ENCODE measurements around the gene EPS8.

DNA sequence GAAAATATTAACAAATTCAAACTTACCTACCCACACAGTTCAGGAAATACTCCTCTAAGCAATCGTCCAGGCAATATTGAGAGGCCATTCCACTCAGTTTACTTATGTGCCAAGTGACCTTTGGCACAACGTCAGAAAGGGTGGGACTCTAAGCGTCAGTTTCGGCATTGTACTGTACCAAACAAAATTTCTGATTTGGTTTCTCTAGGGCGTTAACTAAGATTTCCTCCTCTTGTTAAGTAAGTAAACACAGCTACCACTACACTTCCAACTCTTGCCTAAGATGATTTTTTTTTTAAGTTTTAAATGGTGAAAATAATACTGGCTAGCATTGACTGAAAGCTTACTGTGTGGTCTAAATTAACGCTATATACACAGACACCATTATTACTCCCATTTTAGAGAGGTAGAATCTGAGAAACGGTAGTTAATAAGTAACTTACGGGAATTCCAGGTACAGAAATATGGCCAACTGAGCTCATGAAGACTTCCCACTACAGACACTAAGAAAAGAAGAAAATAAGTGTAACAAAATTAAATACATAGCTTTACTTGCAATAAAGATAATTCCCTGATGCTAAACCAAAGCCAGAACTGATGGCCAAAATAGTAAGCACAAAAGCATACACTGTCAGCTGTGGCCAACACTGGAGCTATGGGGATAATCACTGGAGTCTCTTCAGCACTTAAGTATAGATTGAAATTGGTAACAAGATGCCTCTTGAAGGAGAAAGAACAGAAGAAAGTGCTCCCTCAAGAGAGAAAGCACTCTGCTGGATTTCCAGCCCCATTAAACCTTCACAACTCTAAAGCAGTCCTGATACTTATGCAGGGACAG, 76.1 kb downstream of the EPS8 start:
- TF ChIP-seq, protein P1, sequence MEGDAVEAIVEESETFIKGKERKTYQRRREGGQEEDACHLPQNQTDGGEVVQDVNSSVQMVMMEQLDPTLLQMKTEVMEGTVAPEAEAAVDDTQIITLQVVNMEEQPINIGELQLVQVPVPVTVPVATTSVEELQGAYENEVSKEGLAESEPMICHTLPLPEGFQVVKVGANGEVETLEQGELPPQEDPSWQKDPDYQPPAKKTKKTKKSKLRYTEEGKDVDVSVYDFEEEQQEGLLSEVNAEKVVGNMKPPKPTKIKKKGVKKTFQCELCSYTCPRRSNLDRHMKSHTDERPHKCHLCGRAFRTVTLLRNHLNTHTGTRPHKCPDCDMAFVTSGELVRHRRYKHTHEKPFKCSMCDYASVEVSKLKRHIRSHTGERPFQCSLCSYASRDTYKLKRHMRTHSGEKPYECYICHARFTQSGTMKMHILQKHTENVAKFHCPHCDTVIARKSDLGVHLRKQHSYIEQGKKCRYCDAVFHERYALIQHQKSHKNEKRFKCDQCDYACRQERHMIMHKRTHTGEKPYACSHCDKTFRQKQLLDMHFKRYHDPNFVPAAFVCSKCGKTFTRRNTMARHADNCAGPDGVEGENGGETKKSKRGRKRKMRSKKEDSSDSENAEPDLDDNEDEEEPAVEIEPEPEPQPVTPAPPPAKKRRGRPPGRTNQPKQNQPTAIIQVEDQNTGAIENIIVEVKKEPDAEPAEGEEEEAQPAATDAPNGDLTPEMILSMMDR (IDR thresholded peaks at IDR 0.05): no peak
- TF ChIP-seq POLR2AphosphoS5 (IDR thresholded peaks at IDR 0.05; ENCODE audit: insufficient read depth in 1 of 2, low read depth in 1 of 2): peak in 1 of 2 donors; percentile 46
- TF ChIP-seq POLR2A (IDR thresholded peaks at IDR 0.05): no peak

All from vagina (tissue), 2 donors.